K562 (cell line): Measurements from ENCODE around the gene PSME1. TPM values are rescaled to one million over a fixed set of nuclear protein-coding genes. Genes with fewer than 3 reads are reported as not detected.
A peak's percentile ranks its signal among the peaks of the same experiment; 100 is the strongest.

ENCODE experiments used
- ARHGAP35 ChIP-seq: fragments of 450-650 bp; IDR thresholded peaks from 2 replicates; pipeline ENCODE4 v1.6.1; 2018; ENCODE audit not compliant: partially characterized antibody
- ELF4 ChIP-seq: fragments of 450-650 bp; formaldehyde crosslinking; IDR thresholded peaks from 2 replicates; pipeline ENCODE4 v1.4.0; 2022; ENCODE audit warnings: missing genetic modification characterization
- ETS2 ChIP-seq: IDR thresholded peaks from 2 replicates; pipeline ENCODE4 v1.6.1; 2016; ENCODE audit warnings: borderline replicate concordance, missing genetic modification characterization, mild to moderate bottlenecking, moderate library complexity, missing compliant biosample characterization; ENCODE audit not compliant: poor library complexity, severe bottlenecking
- ETV1 ChIP-seq: fragments of 450-650 bp; conservative IDR thresholded peaks from 2 replicates; pipeline ENCODE4 v1.6.1; 2016; ENCODE audit warnings: missing genetic modification characterization, control low read depth, low read depth, missing compliant biosample characterization
- HDGF ChIP-seq: fragments of 450-650 bp; IDR thresholded peaks from 2 replicates; pipeline ENCODE4 v1.6.1; 2016
- LARP7 ChIP-seq: fragments of 450-650 bp; IDR thresholded peaks from 2 replicates; pipeline ENCODE4 v1.6.1; 2016
- NFE2 ChIP-seq: IDR thresholded peaks from 2 replicates; pipeline ENCODE4 v1.6.1; 2014; ENCODE audit warnings: antibody characterized with exemption, low read depth
- NR4A1 ChIP-seq, 2 experiments: fragments of 250-450 bp in 1 of 2; fragments of 450-650 bp in 1 of 2; sonication (Bioruptor Pico) in 1 of 2; IDR thresholded peaks; 2 replicates each; pipeline versions ENCODE4 v1.4.0 to v1.6.1; 2016 to 2020; ENCODE audit warnings: mild to moderate bottlenecking in 2 of 2, missing compliant biosample characterization in 1 of 2, missing genetic modification characterization in 1 of 2, moderate library complexity in 1 of 2
- POLR2B ChIP-seq: fragments of 450-650 bp; IDR thresholded peaks from 2 replicates; pipeline ENCODE4 v1.6.1; 2018; ENCODE audit warnings: low read depth; ENCODE audit not compliant: partially characterized antibody
- SMAD1 ChIP-seq: fragments of 150-350 bp; IDR thresholded peaks from 2 replicates; pipeline ENCODE4 v1.6.1; 2014; ENCODE audit warnings: low read length, low read depth; ENCODE audit not compliant: partially characterized antibody
- SPI1 ChIP-seq: IDR thresholded peaks from 2 replicates; pipeline ENCODE4 v1.6.1; 2011; ENCODE audit warnings: low read depth, low read length, control low read depth, borderline replicate concordance
- polyA plus RNA-seq, 8 experiments: library from polyadenylated mRNA; depleted of rRNA in 4 of 8; stranded (reverse) in 5 of 8; unstranded in 3 of 8; fragments of >200 nt; fragmentation: Nextera tagmentation in 2 of 8; fragmentation: Illumina TruSeq in 1 of 8; extraction: Ambion mirVana in 2 of 8; extraction: Trizol in 1 of 8; gene quantifications; 2 replicates each; pipeline versions ENCODE4 v1.2.1 to v1.2.3, GENCODE V29; 2011 to 2014; ENCODE audit warnings: inconsistent platforms in 1 of 8, missing spikeins in 1 of 8
- total RNA-seq, 7 experiments: library from RNA; depleted of rRNA in 6 of 7; stranded (reverse); fragments of >200 nt in 6 of 7; fragmentation: Illumina TruSeq in 2 of 7; extraction: Trizol in 2 of 7; gene quantifications; 2 replicates each; pipeline versions ENCODE4 v1.2.1 to v1.2.3, GENCODE V29; 2011 to 2021; ENCODE audit warnings: low replicate concordance in 1 of 7
- TF ChIP-seq, protein P1 (sequence below), 2 experiments: fragments of 450-650 bp in 1 of 2; sonication (generic) in 1 of 2; formaldehyde crosslinking in 1 of 2; IDR thresholded peaks; 2 replicates each; pipeline versions ENCODE4 v1.7.1 to v1.9.0; 2016 to 2022; ENCODE audit warnings: inconsistent platforms in 1 of 2, mild to moderate bottlenecking in 1 of 2, missing genetic modification reagents in 1 of 2
- TF ChIP-seq, protein P2 (sequence below): fragments of 450-650 bp; IDR thresholded peaks from 2 replicates; pipeline ENCODE4 v1.6.1; 2018; ENCODE audit not compliant: partially characterized antibody

The PSME1 gene
- total and polyA plus RNA-seq, 9 of the 15 experiments (the other 6 are each of a cell fraction or from before 2014, with no cell fraction given): 20.3 to 180 (median 67.5) TPM

DNA sequence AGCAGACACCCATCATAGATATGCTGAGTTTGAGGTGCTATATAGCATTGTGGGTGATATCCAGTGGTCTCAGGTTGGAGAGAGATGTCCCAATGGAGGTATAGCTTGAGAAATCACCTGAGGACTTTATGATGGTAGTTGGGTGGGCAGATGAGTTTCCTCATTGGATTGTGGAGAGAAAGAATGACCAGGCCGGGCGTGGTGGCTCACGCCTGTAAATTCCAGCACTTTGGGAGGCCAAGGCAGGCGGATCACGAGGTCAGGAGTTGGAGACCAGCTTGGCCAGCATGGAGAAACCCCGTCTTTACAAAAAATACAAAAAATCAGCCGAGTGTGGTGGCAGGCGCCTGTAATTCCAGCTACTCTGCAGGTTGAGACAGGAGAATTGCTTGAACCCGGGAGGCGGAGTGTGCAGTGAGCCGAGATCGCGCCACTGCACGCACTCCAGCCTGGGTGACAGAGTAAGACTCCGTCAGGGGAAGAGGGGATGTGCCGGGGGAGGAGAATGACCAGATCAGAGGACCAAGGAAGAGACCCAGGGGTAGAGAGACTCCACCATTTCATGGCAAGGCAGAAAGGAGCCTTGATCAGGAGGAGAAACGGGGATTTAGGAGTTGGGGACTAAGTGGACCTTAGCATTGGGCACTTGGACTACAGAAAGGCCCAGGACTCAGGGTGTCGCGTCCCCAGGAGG, 42.6 kb upstream of the PSME1 start (continued):
- TF ChIP-seq ETS2 (tag) (peak; percentile 44), NFE2 (no peak), HDGF (0 out of 2 replicates have a peak, but pooled peaks have one; percentile 20), ARHGAP35 (no peak), ETV1 (tag) (0 out of 2 replicates have a peak, but pooled peaks have one; percentile 6), POLR2B (peak; percentile 8), SMAD1 (peak; percentile 30), NR4A1 (CRISPR knock-in tag; IDR thresholded peaks at IDR 0.05) (no peak), NR4A1 (tag; IDR thresholded peaks at IDR 0.05) (peak; percentile 28; the same call in 1 of the 2 replicates), LARP7 (0 out of 2 replicates have a peak, but pooled peaks have one; percentile 71), SPI1 (peak; percentile 38; the same call in 1 of the 2 replicates), ELF4 (CRISPR knock-in tag) (no peak)
- TF ChIP-seq, protein P1, sequence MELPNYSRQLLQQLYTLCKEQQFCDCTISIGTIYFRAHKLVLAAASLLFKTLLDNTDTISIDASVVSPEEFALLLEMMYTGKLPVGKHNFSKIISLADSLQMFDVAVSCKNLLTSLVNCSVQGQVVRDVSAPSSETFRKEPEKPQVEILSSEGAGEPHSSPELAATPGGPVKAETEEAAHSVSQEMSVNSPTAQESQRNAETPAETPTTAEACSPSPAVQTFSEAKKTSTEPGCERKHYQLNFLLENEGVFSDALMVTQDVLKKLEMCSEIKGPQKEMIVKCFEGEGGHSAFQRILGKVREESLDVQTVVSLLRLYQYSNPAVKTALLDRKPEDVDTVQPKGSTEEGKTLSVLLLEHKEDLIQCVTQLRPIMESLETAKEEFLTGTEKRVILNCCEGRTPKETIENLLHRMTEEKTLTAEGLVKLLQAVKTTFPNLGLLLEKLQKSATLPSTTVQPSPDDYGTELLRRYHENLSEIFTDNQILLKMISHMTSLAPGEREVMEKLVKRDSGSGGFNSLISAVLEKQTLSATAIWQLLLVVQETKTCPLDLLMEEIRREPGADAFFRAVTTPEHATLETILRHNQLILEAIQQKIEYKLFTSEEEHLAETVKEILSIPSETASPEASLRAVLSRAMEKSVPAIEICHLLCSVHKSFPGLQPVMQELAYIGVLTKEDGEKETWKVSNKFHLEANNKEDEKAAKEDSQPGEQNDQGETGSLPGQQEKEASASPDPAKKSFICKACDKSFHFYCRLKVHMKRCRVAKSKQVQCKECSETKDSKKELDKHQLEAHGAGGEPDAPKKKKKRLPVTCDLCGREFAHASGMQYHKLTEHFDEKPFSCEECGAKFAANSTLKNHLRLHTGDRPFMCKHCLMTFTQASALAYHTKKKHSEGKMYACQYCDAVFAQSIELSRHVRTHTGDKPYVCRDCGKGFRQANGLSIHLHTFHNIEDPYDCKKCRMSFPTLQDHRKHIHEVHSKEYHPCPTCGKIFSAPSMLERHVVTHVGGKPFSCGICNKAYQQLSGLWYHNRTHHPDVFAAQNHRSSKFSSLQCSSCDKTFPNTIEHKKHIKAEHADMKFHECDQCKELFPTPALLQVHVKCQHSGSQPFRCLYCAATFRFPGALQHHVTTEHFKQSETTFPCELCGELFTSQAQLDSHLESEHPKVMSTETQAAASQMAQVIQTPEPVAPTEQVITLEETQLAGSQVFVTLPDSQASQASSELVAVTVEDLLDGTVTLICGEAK (IDR thresholded peaks at IDR 0.05): 0 out of 2 replicates have a peak, but pooled peaks have one; percentile 23
- TF ChIP-seq, protein P1 (CRISPR knock-in tag; IDR thresholded peaks at IDR 0.05): no peak
- TF ChIP-seq, protein P2, sequence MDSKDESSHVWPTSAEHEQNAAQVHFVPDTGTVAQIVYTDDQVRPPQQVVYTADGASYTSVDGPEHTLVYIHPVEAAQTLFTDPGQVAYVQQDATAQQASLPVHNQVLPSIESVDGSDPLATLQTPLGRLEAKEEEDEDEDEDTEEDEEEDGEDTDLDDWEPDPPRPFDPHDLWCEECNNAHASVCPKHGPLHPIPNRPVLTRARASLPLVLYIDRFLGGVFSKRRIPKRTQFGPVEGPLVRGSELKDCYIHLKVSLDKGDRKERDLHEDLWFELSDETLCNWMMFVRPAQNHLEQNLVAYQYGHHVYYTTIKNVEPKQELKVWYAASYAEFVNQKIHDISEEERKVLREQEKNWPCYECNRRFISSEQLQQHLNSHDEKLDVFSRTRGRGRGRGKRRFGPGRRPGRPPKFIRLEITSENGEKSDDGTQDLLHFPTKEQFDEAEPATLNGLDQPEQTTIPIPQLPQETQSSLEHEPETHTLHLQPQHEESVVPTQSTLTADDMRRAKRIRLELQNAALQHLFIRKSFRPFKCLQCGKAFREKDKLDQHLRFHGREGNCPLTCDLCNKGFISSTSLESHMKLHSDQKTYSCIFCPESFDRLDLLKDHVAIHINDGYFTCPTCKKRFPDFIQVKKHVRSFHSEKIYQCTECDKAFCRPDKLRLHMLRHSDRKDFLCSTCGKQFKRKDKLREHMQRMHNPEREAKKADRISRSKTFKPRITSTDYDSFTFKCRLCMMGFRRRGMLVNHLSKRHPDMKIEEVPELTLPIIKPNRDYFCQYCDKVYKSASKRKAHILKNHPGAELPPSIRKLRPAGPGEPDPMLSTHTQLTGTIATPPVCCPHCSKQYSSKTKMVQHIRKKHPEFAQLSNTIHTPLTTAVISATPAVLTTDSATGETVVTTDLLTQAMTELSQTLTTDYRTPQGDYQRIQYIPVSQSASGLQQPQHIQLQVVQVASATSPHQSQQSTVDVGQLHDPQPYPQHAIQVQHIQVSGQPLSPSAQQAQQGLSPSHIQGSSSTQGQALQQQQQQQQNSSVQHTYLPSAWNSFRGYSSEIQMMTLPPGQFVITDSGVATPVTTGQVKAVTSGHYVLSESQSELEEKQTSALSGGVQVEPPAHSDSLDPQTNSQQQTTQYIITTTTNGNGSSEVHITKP: peak; percentile 69
